Pons (tissue), 1 donor: ENCODE results near the gene ST7.
"Not testable (repeated sequence)": the region's sequence is repeated elsewhere in the genome, so short reads cannot be mapped to it uniquely, and the experiment has no call there.

Source experiments
- DNase-seq: peaks from one replicate; pipeline ENCODE4 v3.0.0-alpha.2; 2016; ENCODE audit warnings: low spot score

ST7 gene

GRCh38 chr7:116950889-116951351 lies 2.4 kb upstream of the ST7 start:
- DNase-seq = no peak

GRCh38 chr7:116951366-116952292 lies 1.7 kb upstream of the ST7 start:
- no peak for DNase-seq

GRCh38 chr7:116952635-116953371 lies 498 bp upstream of the ST7 start:
- DNase-seq = peak; percentile 45

- peak; percentile 67 for DNase-seq
Observed at GRCh38 chr7:116953906-116954838, 871 bp downstream of the ST7 start.

- no peak for DNase-seq
Observed at GRCh38 chr7:116955340-116955739, 2.0 kb downstream of the ST7 start.

GRCh38 chr7:116955801-116956476 lies 2.6 kb downstream of the ST7 start:
- peak; percentile 34 for DNase-seq

GRCh38 chr7:116956477-116956804 lies 3.1 kb downstream of the ST7 start:
- no peak for DNase-seq

GRCh38 chr7:116957874-116958273 lies 4.6 kb downstream of the ST7 start:
- no peak for DNase-seq

- not testable (repeated sequence) for DNase-seq
Observed at GRCh38 chr7:116961966-116962673, 8.8 kb downstream of the ST7 start.

- no peak for DNase-seq
Observed at GRCh38 chr7:116963234-116963633, 9.9 kb downstream of the ST7 start.

GRCh38 chr7:116966601-116967000 lies 13.3 kb downstream of the ST7 start:
- DNase-seq = no peak

GRCh38 chr7:116967254-116967922 lies 14.1 kb downstream of the ST7 start:
- DNase-seq = no peak

GRCh38 chr7:116967983-116968382 lies 14.7 kb downstream of the ST7 start:
- no peak for DNase-seq

GRCh38 chr7:116968631-116969030 lies 15.3 kb downstream of the ST7 start:
- DNase-seq = no peak

GRCh38 chr7:116969371-116969902 lies 16.1 kb downstream of the ST7 start:
- DNase-seq = peak; percentile 20

- no peak for DNase-seq
Observed at GRCh38 chr7:116970238-116970910, 17.1 kb downstream of the ST7 start.

- not testable (repeated sequence) for DNase-seq
Observed at GRCh38 chr7:116971153-116971552, 17.9 kb downstream of the ST7 start.

GRCh38 chr7:116971869-116972268 lies 18.6 kb downstream of the ST7 start:
- DNase-seq = no peak

GRCh38 chr7:116975024-116975423 lies 21.7 kb downstream of the ST7 start:
- DNase-seq = not testable (repeated sequence)
